DOHH2 (cell line): ENCODE results near the gene VGF.

ENCODE experiments used
- H3F3A ChIP-seq: fragments of 200-600 bp; sonication (generic), shearing (Covaris generic); 2 replicates; pipeline ENCODE4 v1.6.0; 2016; ENCODE audit warnings: antibody characterized with exemption, mild to moderate bottlenecking; ENCODE audit not compliant: control insufficient read depth, insufficient read depth
- H3K27ac ChIP-seq: fragments of 200-600 bp; sonication (generic); 2 replicates; pipeline ENCODE4 v1.5.1; 2014; ENCODE audit warnings: low read depth, mild to moderate bottlenecking, low read length, moderate library complexity
- H3K27me3 ChIP-seq: fragments of 200-600 bp; sonication (generic); 2 replicates; pipeline ENCODE4 v1.6.1; 2014; ENCODE audit warnings: mild to moderate bottlenecking, low read length, mixed read lengths; ENCODE audit not compliant: control insufficient read depth
- H3K36me3 ChIP-seq: fragments of 200-600 bp; sonication (generic); 2 replicates; pipeline ENCODE4 v1.6.1; 2014; ENCODE audit warnings: mild to moderate bottlenecking, low read length, moderate library complexity, mixed read lengths; ENCODE audit not compliant: control insufficient read depth
- H3K4me1 ChIP-seq: fragments of 200-600 bp; sonication (generic); 2 replicates; pipeline ENCODE4 v1.6.1; 2014; ENCODE audit warnings: mild to moderate bottlenecking, low read length, mixed read lengths; ENCODE audit not compliant: control insufficient read depth
- H3K4me2 ChIP-seq: fragments of 200-600 bp; sonication (generic); 2 replicates; pipeline ENCODE4 v1.6.0; 2014; ENCODE audit warnings: mild to moderate bottlenecking, low read length, moderate library complexity
- H3K4me3 ChIP-seq: fragments of 200-600 bp; sonication (generic); 2 replicates; pipeline ENCODE4 v1.5.1; 2014; ENCODE audit warnings: mild to moderate bottlenecking, low read length, mixed read lengths
- H3K79me2 ChIP-seq: fragments of 200-600 bp; sonication (generic); 2 replicates; pipeline ENCODE4 v1.6.1; 2014; ENCODE audit warnings: mild to moderate bottlenecking, low read length, mixed read lengths; ENCODE audit not compliant: control insufficient read depth
- H3K9me2 ChIP-seq: fragments of 200-600 bp; sonication (generic); replicated peaks from 2 replicates; pipeline ENCODE4 v1.6.1; 2014; ENCODE audit warnings: mild to moderate bottlenecking, low read length, mixed read lengths; ENCODE audit not compliant: control insufficient read depth
- H3K9me3 ChIP-seq: fragments of 200-600 bp; sonication (generic); 2 replicates; pipeline ENCODE4 v1.6.1; 2014; ENCODE audit warnings: antibody characterized with exemption, low read length, mixed read lengths; ENCODE audit not compliant: control insufficient read depth, insufficient read depth
- H4K20me1 ChIP-seq: fragments of 200-600 bp; sonication (generic); 2 replicates; pipeline ENCODE4 v1.6.0; 2014; ENCODE audit warnings: low read depth, mild to moderate bottlenecking, antibody characterized with exemption, low read length, moderate library complexity; ENCODE audit not compliant: control insufficient read depth, insufficient read depth
- EZH2phosphoT487 ChIP-seq: fragments of 200-600 bp; sonication (generic); IDR thresholded peaks from 2 replicates; pipeline ENCODE4 v1.6.1; 2017; ENCODE audit warnings: borderline replicate concordance, mild to moderate bottlenecking, antibody characterized with exemption, low read length, moderate library complexity, mixed read lengths
- TF ChIP-seq, protein P1 (sequence below): fragments of 200-600 bp; sonication (generic); IDR thresholded peaks from one replicate; pipeline ENCODE4 v1.5.1; 2014; ENCODE audit warnings: antibody characterized with exemption, mild to moderate bottlenecking, low read depth, low read length; ENCODE audit not compliant: poor library complexity, severe bottlenecking

The VGF gene

DNA sequence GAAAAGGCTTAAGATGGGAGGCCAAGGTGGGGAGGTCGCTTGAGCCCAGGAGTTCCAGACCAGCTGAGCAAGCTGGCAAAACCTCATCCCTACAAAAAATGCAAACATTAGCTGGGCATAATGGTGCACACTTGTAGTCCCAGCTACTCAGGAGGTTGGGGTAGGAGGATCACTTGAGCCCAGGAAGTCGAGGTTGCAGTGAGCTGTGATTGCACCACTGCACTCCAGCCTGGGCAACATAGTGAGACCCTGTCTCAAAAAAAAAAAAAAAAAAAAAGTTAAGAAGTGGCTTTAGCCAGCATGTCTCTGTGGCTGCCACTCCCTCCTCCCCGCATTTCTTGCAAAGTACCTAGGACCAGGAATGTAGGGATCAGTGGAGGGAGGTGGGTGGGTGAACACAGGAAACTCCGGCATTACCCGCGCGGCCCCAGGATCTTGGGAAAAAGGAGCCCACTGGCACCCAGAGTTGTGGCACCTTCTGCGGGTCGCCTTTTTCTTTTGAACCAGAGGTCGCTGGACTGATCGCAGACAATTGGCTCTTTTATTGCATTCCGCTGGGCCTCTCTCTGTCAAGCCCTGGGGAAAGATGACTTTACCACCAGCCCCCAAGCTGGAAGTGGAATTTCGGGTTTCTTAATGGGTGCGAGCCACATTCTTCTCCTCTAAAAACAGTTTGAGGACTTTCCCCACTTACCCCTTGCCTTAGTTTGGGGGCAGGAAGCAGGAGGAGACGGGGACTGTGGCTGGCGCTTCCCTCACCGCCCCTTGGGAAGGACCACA, 3.5 kb downstream of the VGF start:
- peak overlapping the region; percentile 72 for H3K4me2 ChIP-seq
- no peak for TF ChIP-seq EZH2phosphoT487

DNA sequence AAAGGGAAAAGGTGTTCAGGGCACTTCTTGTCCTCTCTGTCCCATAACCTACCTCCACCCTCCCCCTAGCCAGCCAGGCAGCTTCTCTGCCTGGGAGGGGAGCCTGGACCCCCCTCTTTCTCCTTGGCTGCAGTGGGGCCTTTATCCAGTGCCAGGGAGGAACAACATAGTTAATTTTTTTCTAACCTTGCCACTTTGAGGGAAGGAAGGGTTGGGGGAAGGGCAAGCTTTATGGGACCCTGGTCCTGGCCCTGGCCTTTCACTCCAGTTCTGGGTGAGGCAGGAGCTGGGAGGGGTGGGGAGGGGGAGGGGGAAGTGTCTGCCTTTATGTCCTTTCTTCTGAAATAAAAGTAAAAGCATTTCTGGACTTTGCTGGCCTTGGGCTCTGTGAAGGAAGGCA, 4.5 kb downstream of the VGF start:
- TF ChIP-seq, protein P1, sequence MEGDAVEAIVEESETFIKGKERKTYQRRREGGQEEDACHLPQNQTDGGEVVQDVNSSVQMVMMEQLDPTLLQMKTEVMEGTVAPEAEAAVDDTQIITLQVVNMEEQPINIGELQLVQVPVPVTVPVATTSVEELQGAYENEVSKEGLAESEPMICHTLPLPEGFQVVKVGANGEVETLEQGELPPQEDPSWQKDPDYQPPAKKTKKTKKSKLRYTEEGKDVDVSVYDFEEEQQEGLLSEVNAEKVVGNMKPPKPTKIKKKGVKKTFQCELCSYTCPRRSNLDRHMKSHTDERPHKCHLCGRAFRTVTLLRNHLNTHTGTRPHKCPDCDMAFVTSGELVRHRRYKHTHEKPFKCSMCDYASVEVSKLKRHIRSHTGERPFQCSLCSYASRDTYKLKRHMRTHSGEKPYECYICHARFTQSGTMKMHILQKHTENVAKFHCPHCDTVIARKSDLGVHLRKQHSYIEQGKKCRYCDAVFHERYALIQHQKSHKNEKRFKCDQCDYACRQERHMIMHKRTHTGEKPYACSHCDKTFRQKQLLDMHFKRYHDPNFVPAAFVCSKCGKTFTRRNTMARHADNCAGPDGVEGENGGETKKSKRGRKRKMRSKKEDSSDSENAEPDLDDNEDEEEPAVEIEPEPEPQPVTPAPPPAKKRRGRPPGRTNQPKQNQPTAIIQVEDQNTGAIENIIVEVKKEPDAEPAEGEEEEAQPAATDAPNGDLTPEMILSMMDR = no peak
- TF ChIP-seq EZH2phosphoT487 = no peak
- Histone ChIP-seq H3K27ac (no peak overlapping the region), H3K9me3 (no peaks in the 10 kb centered on the region), H3K4me1 (peaks cover 42% of the 10 kb centered on the region), H3K4me3 (no peak overlapping the region), H3K4me2 (no peak overlapping the region), H3K79me2 (peaks cover 16% of the 10 kb centered on the region), H3K27me3 (peaks cover under 1% of the 10 kb centered on the region; the same call in 1 of the 2 replicates), H4K20me1 (peaks cover 15% of the 10 kb centered on the region), H3K9me2 (no peaks in the 10 kb centered on the region), H3F3A (peaks cover 35% of the 10 kb centered on the region), H3K36me3 (peaks cover 42% of the 10 kb centered on the region)

More for the DNA sequence above, 3.5 kb downstream of the VGF start:
- H3K9me3 ChIP-seq = no peaks in the 10 kb centered on the region
- peaks cover 27% of the 10 kb centered on the region for H3F3A ChIP-seq
- no peaks in the 10 kb centered on the region for H3K9me2 ChIP-seq
- H3K36me3 ChIP-seq = peaks cover 36% of the 10 kb centered on the region
- H3K27ac ChIP-seq = peak overlapping the region; percentile 78
- H3K4me3 ChIP-seq = peak overlapping the region; percentile 85
- H3K27me3 ChIP-seq = peaks cover 9% of the 10 kb centered on the region
- H3K4me1 ChIP-seq = peaks cover 43% of the 10 kb centered on the region
- H4K20me1 ChIP-seq = peaks cover 18% of the 10 kb centered on the region
- H3K79me2 ChIP-seq = peaks cover 12% of the 10 kb centered on the region

DNA sequence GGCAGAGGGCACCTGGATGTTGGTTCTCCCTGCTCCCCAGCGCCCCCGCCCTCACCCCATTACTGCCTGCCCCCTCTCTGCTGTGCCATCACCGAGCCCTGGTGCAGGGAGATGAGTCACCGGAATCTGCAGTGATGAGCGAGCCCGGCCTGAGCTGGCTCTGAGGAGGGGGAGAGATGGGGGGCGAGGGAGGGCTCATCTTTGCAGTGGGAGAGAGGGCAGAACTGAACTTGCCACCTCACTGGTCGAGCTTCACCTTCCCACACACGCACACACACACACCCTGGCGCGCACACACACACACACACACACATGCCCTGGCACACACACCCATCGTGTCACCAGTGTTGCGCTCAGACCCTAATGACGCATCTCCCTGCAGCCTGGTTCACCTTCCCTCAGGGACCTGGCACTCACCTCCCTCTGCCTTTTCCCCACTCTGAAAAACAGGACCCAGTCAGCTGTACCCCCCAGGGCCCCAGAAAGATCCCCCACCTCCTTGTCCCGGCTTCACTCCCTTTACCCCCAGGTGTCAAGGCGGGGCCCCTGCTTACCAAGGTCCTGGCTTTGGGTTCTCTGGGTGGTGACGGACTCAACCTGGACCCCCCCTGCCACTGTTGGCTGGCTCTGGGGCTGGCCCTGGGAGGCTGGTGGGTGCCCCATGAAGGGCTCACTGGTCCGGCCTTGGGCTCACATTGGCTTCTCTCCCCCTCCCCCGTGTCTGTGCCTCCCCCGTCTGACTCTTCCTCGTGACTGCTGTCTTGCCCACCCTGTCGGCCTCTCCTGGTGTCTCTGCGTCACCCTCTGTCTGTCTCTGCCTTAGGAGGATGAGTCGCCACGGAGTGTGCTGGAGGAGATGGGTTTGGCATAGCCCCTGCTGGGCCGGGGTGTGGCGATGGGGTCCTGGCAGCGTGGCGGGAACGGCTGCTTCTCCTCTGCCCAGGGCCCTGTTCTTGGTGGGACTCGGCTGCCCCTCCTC, 5.4 kb downstream of the VGF start:
- Histone ChIP-seq H3F3A (peaks cover 39% of the 10 kb centered on the region), H3K9me2 (no peaks in the 10 kb centered on the region), H3K27ac (no peak overlapping the region), H3K27me3 (no peaks in the 10 kb centered on the region), H3K79me2 (peaks cover 25% of the 10 kb centered on the region), H4K20me1 (peaks cover 9% of the 10 kb centered on the region), H3K4me3 (no peak overlapping the region), H3K9me3 (no peaks in the 10 kb centered on the region), H3K36me3 (peaks cover 42% of the 10 kb centered on the region), H3K4me2 (no peak overlapping the region), H3K4me1 (peaks cover 42% of the 10 kb centered on the region)
- TF ChIP-seq, protein P1 = no peak
- TF ChIP-seq EZH2phosphoT487 = no peak
